ENCODE data around the gene ZNF608. TPM values are rescaled to one million over a fixed set of nuclear protein-coding genes. Genes with fewer than 3 reads are reported as not detected.

Gene ZNF608
- total RNA-seq, 1 experiment from 2014 or later, result 0.95 TPM

GRCh38 chr5:124752854-124753720 is 6.6 kb upstream of the ZNF608 start:
- no peaks in the 10 kb centered on the region for H3K79me2 ChIP-seq (ENCODE audit: low read length)
- TF ChIP-seq CTCF (conservative IDR thresholded peaks at IDR 0.05; ENCODE audit: low read depth, low read length) (no peak), EZH2phosphoT487 (IDR thresholded peaks at IDR 0.05; ENCODE audit: borderline replicate concordance, low read length) (no peak), EZH2 (IDR thresholded peaks at IDR 0.05; ENCODE audit: low read length, unreplicated experiment) (no peak)
- H3K4me1 ChIP-seq (ENCODE audit: insufficient read depth, low read length), result 0 out of 2 replicates have a peak, but pooled peaks cover 9% of the 10 kb centered on the region
- H3K4me3 ChIP-seq (ENCODE audit: low read length), result no peak overlapping the region
- no peak overlapping the region for H3K4me2 ChIP-seq (ENCODE audit: low read length)
- no peaks in the 10 kb centered on the region for H3K27me3 ChIP-seq (ENCODE audit: low read length)
- ChIA-PET POLR2A (ENCODE audit: unreplicated experiment) (no interaction called here), CTCF (no interaction called here)
- no peaks in the 10 kb centered on the region for H4K20me1 ChIP-seq (ENCODE audit: low read length)
- intact Hi-C loops (cut with micrococcal nuclease), result no loop called here
- DNase-seq, result no peak
- no peaks in the 10 kb centered on the region for H3K36me3 ChIP-seq (ENCODE audit: low read depth, low read length)
- no peaks in the 10 kb centered on the region for H3K9me3 ChIP-seq (ENCODE audit: low read length)
- no peak overlapping the region for H2AFZ ChIP-seq (ENCODE audit: low read length)
- H3F3A ChIP-seq (ENCODE audit: low read length, unreplicated experiment), result no peaks in the 10 kb centered on the region
- no TSS peak for BruUV-seq (replicated peaks)
- no peak overlapping the region for H3K9ac ChIP-seq (ENCODE audit: low read length)
- no peaks in the 10 kb centered on the region for H3K9me2 ChIP-seq (replicated peaks; ENCODE audit: low read length)
- ATAC-seq, result no peak
- no peak overlapping the region for H3K27ac ChIP-seq (ENCODE audit: low read length)

- Histone ChIP-seq H3K36me3 (ENCODE audit: low read depth, low read length) (no peaks in the 10 kb centered on the region), H4K20me1 (ENCODE audit: low read length) (no peaks in the 10 kb centered on the region), H2AFZ (ENCODE audit: low read length) (no peak overlapping the region), H3K27me3 (ENCODE audit: low read length) (no peaks in the 10 kb centered on the region), H3F3A (ENCODE audit: low read length, unreplicated experiment) (no peaks in the 10 kb centered on the region), H3K9me3 (ENCODE audit: low read length) (no peaks in the 10 kb centered on the region), H3K4me2 (ENCODE audit: low read length) (no peak overlapping the region), H3K79me2 (ENCODE audit: low read length) (no peaks in the 10 kb centered on the region), H3K4me1 (ENCODE audit: insufficient read depth, low read length) (peaks cover 12% of the 10 kb centered on the region), H3K27ac (ENCODE audit: low read length) (no peak overlapping the region), H3K4me3 (ENCODE audit: low read length) (no peak overlapping the region), H3K9ac (ENCODE audit: low read length) (no peak overlapping the region), H3K9me2 (replicated peaks; ENCODE audit: low read length) (no peaks in the 10 kb centered on the region)
- POLR2A ChIA-PET (ENCODE audit: unreplicated experiment), result no interaction called here
- no peak for DNase-seq
- no peak for ATAC-seq
- TF ChIP-seq CTCF (conservative IDR thresholded peaks at IDR 0.05; ENCODE audit: low read depth, low read length) (no peak), EZH2 (IDR thresholded peaks at IDR 0.05; ENCODE audit: low read length, unreplicated experiment) (no peak), EZH2phosphoT487 (IDR thresholded peaks at IDR 0.05; ENCODE audit: borderline replicate concordance, low read length) (no peak)
- intact Hi-C loops (cut with micrococcal nuclease), result no loop called here
- CTCF ChIA-PET, result no interaction called here
- no TSS peak for BruUV-seq (replicated peaks)
These were observed 4.6 kb upstream of the ZNF608 start for GRCh38 chr5:124751031-124751430.

Measured in PC-3 (cell line).